GM18505 (cell line): Measurements from ENCODE around the gene SLC1A3.
"Not testable (repeated sequence)": the region's sequence is repeated elsewhere in the genome, so short reads cannot be mapped to it uniquely, and the experiment has no call there.

Source experiments
- ATAC-seq: cut with Tn5 transposase; IDR thresholded peaks from one replicate; pipeline ENCODE4 v1.9.1; 2021; ENCODE audit not compliant: unreplicated experiment
- POLR2A ChIP-seq: IDR thresholded peaks from 4 replicates; pipeline ENCODE4 v1.6.1; 2011; ENCODE audit warnings: borderline replicate concordance; ENCODE audit not compliant: insufficient read depth, insufficient read length; ENCODE audit errors: extremely low read depth

The SLC1A3 gene

DNA sequence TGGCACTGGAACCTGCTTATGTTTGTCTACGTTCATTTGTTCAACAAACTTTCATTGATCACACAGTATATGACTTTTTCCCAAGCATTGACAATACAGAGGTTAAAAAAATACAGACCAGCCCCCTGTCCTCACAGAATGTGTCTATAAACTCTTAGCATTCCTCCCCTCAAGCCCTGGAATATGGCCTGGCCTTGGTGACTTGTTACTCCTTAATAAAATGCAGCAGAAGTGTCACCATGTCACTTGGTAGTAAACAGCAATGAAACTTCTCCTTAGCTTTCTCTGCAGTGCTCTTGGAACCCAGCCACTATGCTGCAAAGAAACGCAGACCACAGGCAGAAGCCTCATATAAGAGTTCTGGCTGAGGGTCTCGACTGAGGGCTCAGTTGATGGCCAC lies 19.1 kb upstream of the SLC1A3 start:
- no peak for TF ChIP-seq POLR2A
- ATAC-seq: no peak

DNA sequence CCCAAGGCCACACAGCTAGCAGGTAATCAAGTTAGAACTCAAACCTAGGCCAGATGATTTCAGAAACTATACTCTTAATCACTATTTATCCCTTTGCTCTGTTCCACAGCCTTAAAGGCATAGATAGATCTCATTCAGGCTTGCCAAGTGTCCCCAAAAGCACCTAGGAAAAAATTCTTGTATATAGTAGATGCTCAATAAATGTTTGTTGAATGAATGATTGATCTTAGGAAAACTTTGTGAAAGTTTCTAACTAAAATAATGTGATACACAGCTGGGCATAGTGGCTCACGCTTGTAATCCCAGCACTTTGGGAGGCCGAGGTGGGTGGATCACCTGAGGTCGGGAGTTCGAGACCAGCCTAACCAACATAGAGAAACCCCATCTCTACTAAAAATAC lies 16.7 kb upstream of the SLC1A3 start:
- ATAC-seq: not testable (repeated sequence)

DNA sequence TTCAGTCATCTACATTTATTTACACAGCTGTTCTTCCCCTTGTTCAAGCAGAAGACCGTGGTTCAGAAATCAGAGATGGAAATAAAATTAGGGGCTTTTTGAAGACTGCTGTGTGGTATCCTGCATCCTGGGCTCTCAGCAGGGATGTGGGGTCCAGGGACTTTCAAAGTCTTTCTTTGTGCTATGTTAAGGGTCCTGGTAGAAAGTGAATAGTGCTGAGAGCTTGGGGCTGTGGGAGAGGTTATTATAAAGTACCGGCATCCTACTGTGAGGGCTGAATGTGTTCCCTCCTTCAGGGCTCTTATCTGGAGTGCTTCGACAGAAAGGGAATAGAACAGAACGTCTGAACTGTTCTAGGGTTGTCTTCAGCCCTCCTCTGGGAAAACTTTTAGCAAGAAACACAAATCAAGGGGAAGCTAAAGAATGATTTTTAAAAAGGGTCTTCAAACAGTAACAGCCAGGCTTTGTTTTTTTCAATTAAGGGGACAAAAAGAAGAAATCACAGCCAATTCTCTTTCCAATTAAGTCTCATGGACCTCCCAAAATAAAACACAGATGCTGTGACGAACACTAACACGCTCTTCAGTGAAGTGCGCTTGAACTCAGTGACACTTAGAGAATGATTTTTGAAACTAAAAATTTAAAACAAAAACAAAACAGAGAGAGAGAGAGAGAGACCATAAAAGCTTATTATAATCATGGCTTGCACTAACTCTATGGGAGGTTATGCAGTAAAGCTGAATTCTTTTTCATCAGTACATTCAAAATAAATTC lies 15.7 kb upstream of the SLC1A3 start:
- TF ChIP-seq POLR2A: no peak
- ATAC-seq: no peak

DNA sequence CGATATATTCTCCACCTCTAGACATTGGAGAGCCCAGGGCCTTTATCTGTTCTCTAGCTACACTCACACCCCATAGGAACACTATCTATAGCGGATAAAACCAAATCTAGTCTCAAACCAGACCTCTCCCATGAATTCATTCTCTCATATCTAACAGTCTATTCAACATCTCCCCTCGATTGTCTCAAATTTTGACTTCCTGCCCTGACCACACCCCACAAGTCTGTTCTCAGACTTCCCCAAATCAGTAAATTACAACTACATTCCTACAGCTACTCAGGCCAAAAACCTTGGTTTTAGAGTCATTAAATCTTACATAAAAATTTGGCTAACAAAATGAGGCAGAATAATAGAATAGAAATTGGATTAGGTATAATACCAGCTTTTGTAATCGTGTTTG lies 12.5 kb upstream of the SLC1A3 start:
- no peak for ATAC-seq
- no peak for TF ChIP-seq POLR2A

DNA sequence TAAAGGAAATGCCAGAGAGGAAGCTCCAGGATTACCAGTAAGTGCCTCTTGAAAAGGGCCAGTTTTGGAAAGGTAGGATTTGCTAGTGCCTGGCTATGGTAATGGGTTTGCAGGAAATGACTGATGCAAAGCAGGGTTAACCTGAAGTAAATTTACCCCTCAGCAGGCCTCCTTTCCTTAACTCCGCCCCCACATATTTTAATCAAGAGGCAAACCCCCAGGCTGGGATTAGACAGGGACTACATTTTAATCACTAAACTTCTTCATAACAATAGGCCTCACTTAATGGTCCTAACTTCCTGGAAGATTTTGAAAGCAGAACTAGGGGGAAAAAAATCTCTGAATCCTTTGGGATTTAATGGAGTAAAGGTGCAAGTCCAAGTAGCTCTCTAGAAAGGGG lies 10.2 kb upstream of the SLC1A3 start:
- no peak for ATAC-seq
- no peak for TF ChIP-seq POLR2A

DNA sequence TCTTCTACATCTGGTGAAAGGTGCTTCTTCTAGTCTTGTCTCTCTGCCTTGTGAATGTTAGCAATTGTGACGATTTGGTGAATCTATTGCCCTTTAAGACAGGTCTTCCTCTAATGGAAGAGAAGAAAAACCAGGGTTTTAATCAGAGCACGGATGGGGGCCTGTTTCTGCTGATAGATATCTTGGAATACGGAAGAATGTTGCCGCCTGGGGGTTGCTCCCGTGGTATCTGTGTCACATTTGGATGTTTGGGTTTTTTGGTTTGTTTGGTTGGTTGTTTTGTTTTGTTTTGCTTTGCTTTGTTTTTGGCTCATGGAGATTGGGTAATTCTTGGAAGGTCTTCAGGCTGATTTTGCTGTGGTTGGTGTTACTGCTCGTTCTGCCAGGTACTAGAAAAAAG lies 9.7 kb upstream of the SLC1A3 start:
- no peak for ATAC-seq

DNA sequence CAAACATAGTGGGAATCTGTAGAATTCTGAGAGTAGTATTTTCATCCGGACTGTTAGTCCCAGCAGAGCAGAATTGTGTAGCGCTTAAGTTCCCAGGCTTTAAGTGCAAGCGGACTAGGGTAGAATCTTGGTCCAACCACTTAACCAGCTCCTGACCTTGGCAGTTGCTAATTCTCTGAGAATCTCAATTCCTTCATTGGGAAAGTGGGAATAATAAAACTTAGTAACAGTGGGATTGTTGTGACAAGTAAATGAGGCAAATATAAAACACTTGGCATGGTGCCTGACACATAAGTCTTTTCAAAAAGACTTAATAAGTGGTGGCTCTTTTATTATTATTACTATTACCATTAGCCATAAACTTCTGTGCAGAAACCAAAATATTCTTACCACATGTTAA lies 8.4 kb upstream of the SLC1A3 start:
- ATAC-seq: no peak
- no peak for TF ChIP-seq POLR2A

More for the DNA sequence above, 9.7 kb upstream of the SLC1A3 start:
- no peak for TF ChIP-seq POLR2A

DNA sequence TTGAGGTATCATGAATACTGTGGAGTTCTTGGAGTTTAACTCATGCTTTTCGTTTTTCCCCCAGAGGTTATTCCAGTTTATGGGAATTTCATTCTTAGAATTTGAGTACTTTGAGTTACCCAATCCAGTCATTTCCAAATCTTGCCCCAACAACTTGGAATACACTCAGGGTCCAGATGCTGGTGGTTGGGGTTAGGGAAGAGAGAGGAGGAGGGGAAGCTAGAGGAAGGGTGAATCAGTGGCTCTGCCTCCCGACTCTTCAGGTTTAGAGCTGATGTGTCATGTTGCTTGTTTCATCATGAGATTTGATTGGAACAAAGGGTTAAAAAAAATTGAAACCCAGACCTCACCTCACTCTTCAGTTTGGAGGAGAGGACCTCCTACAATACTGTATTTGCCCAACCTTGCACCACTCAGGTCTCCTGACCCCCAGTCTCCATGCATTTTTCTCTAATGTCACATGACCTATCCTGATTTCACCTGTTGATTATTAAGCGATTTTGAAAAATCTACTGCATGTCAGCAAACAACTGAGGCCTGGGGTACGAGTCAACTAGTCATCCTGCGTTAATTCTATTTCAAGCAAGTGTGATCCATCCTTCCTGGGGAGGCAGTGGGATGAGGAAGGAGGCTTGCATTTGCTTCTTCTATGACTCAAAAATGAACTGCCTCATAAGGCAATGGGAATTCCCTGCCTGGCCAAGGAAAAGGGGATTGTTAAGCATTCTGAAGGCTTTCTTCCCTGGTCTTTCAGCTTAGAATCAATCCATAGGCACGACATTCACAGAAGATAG lies 6.2 kb upstream of the SLC1A3 start:
- TF ChIP-seq POLR2A: no peak
- ATAC-seq: no peak

DNA sequence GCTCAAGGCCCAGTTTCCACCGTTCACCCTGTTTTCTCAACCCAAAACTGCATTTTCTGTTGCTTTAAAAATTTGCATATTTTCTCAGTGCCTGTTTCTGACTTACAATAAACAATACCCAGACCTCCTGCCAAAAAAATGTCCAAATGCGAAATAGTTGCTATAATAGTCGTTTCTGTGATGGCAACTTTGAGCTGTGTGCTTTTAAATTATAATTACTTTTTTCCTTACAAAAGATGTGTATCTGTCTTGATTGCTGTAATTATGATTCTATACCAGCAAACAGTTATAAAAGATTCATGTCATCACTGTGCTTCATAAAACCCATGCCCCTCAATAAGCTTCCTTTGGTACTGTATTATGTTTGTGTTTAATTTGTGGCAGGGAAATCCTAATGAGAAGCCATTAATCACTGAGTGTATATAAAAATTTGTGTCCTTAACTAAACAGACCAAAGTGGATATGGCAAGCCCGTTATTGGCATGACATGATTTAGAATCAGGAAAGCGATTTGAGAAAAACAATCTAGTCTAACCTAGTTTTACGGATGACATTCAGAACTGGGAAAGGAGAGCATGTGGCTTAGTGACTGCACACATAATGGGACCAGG lies 5.4 kb upstream of the SLC1A3 start:
- ATAC-seq: no peak

DNA sequence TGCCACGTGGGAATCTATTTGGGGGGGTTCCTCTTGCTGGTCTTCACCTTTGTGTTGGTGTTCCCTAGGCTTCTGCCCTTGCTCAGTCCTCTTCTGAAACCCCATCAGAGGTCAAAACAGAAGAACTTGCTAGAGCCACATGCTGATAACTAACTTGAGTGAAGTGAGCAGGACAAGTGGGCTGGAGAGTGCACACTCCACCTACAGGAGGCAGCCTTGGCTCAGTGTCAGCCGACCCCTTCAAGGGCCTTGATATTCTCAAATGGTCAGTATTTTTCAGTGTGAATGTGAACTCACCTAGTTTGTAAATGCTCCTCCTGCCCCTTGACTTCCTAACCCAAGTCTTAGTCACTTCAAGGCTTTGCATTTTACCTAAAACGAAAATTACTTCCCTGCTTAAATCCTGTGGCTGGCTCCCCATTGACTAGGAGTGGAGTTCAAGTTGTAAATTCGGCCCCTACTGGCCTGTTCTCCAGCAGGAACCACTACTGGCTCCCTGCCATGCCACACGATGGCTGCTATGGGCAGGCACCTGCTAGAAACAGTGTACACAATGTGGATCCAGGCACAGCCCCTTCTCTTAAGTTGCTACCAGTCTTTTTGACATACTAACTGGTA lies 3.6 kb upstream of the SLC1A3 start:
- TF ChIP-seq POLR2A: no peak
- ATAC-seq: no peak

More for the DNA sequence above, 5.4 kb upstream of the SLC1A3 start:
- TF ChIP-seq POLR2A: no peak

DNA sequence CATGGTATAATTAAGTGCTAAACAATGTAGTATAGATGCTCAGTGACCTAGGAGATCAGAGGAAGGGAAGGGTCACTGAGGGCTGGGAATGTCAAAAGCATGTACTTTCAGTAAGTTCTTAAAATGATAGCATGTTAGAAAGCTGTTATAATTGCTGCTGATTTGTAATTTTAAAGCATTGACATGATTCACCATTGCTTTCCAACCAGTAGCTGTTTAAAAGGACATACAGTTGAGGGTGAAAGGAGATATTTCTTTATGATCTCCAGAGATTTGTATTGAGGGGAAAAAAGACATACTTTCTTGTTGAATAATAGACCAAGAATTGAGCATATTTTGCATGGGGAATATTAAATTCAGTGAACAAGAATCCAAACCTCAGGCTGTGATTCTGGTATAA lies 1.2 kb upstream of the SLC1A3 start:
- no peak for TF ChIP-seq POLR2A
- no peak for ATAC-seq

DNA sequence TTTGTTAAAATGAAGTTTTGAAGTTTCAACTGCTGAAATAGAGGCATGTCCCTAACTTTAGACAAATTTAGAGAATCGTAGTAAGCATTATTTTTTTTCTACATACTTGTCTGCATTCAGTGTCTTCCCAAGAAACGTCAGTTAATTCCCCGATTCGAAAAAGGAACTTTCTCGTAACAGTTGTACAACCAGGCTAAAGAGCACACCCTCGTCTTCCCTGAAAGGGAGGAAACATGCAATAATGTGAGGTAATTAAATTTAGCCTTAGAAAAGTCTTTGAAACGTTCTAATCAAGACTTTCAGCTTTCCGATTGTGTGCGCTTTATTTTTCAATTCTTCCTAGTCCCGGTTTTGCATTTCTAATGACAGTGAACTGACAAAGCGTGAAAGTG lies 374 bp upstream of the SLC1A3 start:
- TF ChIP-seq POLR2A: no peak
- no peak for ATAC-seq

DNA sequence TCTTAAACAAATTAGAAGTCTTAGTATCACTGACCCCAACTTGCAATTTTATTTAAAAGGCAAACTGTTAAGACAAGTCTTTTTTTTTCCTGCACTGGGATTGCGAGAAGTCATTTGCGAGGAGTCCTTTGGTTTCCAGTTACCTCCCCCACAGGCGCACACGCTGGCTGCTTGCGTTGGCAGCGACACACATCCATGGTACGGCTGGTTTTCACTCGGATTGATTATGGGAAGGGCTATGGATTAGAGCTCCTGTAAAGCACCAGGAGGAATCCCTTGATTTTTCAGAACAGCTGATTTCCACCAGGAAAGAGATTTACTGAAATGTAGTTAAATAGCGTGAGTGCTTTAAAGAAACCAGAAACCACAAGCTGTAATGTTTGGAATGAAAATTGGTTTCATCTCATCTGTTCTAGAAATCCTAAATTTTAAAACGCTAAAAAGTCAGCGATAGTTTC lies 737 bp downstream of the SLC1A3 start:
- TF ChIP-seq POLR2A: no peak
- no peak for ATAC-seq
